Right lobe of liver (tissue), 4 donors: ENCODE data around the gene CCDC137.

Experiments
- CTCF ChIP-seq, 4 donors: fragments of 200-600 bp in 3 of 4; fragments of 450-650 bp in 1 of 4; IDR thresholded peaks; one replicate each; pipeline versions ENCODE4 v1.5.1 to v1.8.0; 2016 to 2022; ENCODE audit warnings: antibody characterized with exemption in 4 of 4, mild to moderate bottlenecking in 2 of 4
- POLR2A ChIP-seq: fragments of 450-650 bp; IDR thresholded peaks from one replicate; pipeline ENCODE4 v1.6.1; 2017; ENCODE audit warnings: antibody characterized with exemption, mild to moderate bottlenecking
- donor health status: DM: no; HTN: no; CAD: no.
- donor health status: DM: no; HTN: no; CAD: no.
- donor health status: DM: no; HTN: yes; CAD: no.

DNA sequence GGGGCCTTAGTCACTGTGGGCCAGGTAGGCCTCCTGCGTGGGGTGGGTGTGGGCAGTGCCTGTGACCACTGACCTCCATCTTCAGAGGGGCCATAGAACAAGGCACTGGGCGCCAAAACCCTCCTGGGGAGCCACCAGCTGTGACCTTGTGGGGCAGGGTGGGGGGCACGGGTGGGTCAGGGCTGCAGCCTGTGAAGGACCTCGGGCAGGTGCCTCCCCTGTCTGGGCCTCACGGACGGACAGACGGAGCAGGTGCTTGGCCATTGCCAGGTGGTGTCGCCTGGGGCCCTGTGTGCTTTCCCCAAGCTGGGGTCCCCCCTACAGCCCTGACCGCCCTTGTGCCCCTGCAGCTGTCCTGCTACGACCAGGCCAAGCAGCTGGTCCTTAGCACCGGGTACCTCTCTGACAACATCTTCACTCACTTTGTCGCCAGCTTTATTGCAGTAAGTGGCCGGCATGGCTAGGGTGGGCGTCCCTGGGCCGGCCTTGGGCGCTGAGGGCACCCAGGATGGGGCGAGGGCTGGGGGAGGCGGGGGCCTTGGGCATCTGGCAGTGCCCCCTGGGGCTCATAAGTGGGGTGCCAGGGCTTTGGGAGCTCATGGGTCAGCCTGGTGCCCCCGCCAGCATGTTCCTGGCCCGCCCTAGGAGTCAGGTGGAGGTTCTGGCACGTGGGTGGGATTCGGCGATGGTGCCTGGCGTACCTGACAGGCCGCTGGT, 50.7 kb downstream of the CCDC137 start:
- TF ChIP-seq POLR2A (no peak), CTCF (IDR thresholded peaks at IDR 0.05) (no peak)
